Fibroblast of the aortic adventitia (primary cell): ENCODE results near the gene KCNQ1. TPM values are rescaled to one million over a fixed set of nuclear protein-coding genes. Genes with fewer than 3 reads are reported as not detected.

Experiments used
- DNase-seq: peaks from one replicate; pipeline ENCODE4 v3.0.0-alpha.2; 2010; ENCODE audit warnings: low read depth
- H3K4me3 ChIP-seq: 2 replicates; pipeline ENCODE4 v1.5.1; 2011; ENCODE audit warnings: low read depth, mild to moderate bottlenecking, control low read depth, low read length, moderate library complexity
- total RNA-seq: library from RNA; depleted of rRNA; stranded (reverse); fragments of >200 nt; gene quantifications from 2 replicates; pipeline ENCODE4 v1.2.3, GENCODE V29; 2012; ENCODE audit warnings: low replicate concordance
- TF ChIP-seq, protein P1 (sequence below): IDR thresholded peaks from 2 replicates; pipeline ENCODE4 v1.5.1; 2011; ENCODE audit warnings: mild to moderate bottlenecking, low read length, control low read depth, inconsistent platforms; ENCODE audit not compliant: insufficient read depth

The KCNQ1 gene
- total RNA-seq, 1 donor: not detected

- TF ChIP-seq, protein P1, sequence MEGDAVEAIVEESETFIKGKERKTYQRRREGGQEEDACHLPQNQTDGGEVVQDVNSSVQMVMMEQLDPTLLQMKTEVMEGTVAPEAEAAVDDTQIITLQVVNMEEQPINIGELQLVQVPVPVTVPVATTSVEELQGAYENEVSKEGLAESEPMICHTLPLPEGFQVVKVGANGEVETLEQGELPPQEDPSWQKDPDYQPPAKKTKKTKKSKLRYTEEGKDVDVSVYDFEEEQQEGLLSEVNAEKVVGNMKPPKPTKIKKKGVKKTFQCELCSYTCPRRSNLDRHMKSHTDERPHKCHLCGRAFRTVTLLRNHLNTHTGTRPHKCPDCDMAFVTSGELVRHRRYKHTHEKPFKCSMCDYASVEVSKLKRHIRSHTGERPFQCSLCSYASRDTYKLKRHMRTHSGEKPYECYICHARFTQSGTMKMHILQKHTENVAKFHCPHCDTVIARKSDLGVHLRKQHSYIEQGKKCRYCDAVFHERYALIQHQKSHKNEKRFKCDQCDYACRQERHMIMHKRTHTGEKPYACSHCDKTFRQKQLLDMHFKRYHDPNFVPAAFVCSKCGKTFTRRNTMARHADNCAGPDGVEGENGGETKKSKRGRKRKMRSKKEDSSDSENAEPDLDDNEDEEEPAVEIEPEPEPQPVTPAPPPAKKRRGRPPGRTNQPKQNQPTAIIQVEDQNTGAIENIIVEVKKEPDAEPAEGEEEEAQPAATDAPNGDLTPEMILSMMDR: no peak
- no peak for DNase-seq
These were observed 221.0 kb downstream of the KCNQ1 start for GRCh38 chr11:2665526-2666400.

DNA sequence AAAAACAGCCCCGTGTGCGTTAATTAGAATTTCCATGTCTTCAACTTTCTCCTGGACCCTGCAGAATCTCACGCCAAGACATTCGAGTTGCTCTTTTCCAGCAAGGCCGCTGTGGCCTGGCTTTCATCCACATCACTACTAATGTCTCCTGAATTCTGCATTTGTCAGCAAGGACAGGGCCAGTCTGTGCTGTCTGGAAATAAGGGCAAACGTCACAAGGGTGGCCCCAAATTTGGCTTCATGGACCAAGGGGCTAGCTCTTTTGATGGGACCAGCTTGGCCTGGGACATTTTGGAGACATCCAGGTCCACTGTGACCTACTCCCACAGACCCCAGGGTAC lies 221.6 kb downstream of the KCNQ1 start:
- DNase-seq: peak; percentile 25
- TF ChIP-seq, protein P1: no peak
- H3K4me3 ChIP-seq: no peak overlapping the region

More at GRCh38 chr11:2665526-2666400, 221.0 kb downstream of the KCNQ1 start:
- no peak overlapping the region for H3K4me3 ChIP-seq

DNA sequence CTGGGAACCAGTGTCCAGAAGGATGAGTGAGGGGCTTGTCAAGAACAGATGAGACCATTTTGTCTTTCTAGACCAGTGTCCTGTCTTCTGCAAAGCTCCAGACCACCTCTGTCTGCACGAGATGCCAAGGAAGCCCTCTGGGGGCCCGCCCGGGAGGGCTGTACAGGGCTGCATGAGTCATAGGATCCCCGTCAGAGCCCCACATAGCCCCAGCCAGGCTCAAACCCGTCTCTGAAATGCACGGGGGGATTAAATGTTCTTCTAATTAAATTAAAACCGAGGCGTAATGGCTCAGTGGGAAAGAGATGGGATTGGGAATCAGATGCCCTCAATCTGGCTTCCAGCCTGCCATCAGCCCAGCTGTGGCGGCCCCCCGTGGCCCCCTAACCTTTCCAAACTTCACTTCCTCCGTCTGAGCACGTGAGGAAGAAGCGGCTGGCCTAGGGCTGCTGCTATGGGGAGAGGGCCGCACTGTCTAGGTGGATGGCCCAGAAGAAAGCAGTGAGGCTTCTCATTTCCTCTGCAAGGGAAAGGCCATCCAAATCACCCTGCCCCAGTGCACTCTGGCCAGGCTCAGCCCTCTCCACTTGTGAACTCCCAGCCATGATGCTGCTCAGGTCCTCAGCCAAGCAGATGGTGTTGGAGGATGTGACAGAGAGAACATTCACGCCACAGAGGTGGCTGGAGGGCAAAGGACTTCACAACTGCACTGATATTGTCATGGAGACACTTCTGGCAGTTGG lies 222.2 kb downstream of the KCNQ1 start:
- TF ChIP-seq, protein P1: no peak
- H3K4me3 ChIP-seq: no peak overlapping the region
- DNase-seq: no peak

DNA sequence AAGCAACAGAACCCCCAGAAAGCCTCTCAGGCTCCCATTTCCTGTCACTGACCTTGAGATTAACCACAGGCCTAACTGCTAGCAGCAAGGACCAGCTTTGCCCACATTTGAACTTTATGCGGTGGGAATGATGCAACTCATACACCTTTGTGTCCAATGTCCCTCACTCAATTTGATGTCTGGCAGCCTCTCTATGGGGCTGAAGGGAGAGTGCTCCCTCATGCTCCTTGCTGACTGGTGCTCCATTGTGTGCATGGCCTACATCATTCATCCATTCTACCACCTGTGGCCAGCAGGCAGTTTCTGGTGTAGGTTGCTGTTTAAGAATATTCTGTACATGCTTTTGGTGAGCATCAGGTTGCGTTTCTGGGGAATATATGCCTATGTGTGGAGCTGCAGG lies 223.1 kb downstream of the KCNQ1 start:
- DNase-seq: no peak
- no peak overlapping the region for H3K4me3 ChIP-seq
- TF ChIP-seq, protein P1: no peak

GRCh38 chr11:2668876-2669275 lies 224.1 kb downstream of the KCNQ1 start:
- TF ChIP-seq, protein P1: no peak
- no peak for DNase-seq
- H3K4me3 ChIP-seq: no peak overlapping the region

DNA sequence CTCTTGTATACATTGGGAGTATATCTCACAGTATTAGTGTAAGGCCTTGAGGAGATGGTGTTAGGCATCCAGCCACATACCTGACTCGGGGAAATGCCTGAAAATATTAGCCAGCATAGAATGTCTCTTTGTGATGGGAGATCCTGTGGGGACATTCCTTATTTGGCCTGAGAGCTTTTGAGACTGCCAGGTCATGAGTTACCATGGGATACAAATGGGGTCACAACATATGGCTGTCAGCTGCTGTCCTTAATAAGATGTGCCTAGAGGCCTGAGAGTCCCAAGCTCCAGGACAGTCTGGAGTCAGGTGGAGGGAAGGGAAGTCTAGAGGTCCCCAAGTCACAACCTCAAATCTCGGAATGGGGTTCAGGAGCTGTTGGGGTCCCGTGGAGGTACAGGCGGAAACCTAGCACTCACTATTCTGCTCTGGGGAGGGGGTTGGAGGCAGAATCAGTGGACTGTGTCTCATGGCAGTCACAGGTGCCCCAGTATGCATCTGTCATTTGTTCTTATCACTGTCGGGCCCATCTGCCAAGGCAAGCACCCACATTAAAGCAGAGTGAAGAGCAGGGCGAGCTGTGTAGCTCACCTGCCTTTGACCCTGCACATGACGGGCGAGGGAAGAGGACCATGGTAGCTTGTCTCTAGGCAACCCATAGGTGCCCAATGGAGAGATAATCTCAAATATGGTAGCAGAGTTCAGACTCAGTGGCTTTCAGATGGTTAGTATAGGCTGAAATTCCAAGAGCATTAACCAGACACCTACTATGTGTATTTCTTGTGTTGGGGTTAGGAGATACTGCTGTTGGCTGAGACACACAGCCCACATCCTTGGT lies 225.0 kb downstream of the KCNQ1 start:
- no peak for DNase-seq
- no peak overlapping the region for H3K4me3 ChIP-seq
- TF ChIP-seq, protein P1: no peak
